ENCODE measurements around the gene ANKRD17. TPM values are rescaled to one million over a fixed set of nuclear protein-coding genes. Genes with fewer than 3 reads are reported as not detected.

Gene ANKRD17
- total and polyA plus RNA-seq, 9 of the 15 experiments (the other 6 are each of a cell fraction or from before 2014, with no cell fraction given) = 25.5 to 86.9 (median 52.2) TPM

DNA sequence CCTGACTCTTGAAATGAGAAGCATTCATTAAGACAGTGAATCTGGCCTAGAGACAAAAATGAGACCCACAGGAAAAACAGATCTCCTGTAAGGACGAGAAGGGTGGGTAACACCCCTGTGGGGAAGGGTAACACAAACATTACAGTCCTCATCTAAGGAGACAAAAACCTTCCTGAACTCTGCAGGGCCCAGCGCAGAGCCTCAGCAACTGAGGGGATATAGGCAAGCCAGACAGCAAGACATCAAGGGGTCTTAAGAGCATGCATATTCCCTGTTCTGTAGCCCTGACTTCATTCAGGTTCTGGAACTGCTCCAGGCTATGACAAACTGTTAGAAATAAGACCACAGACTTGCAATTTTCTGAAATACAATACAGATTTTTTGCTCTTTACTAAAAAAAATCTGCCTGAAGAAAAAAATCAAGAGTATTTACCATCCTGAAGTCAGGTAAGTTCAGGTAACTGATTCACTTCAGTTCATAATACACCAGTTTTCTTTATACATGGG, 204.6 kb downstream of the ANKRD17 start (continued):
- TF ChIP-seq, protein P1, sequence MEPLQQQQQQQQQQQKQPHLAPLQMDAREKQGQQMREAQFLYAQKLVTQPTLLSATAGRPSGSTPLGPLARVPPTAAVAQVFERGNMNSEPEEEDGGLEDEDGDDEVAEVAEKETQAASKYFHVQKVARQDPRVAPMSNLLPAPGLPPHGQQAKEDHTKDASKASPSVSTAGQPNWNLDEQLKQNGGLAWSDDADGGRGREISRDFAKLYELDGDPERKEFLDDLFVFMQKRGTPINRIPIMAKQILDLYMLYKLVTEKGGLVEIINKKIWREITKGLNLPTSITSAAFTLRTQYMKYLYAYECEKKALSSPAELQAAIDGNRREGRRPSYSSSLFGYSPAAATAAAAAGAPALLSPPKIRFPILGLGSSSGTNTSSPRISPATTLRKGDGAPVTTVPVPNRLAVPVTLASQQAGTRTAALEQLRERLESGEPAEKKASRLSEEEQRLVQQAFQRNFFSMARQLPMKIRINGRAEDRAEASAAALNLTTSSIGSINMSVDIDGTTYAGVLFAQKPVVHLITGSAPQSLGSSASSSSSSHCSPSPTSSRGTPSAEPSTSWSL (CRISPR knock-in tag; IDR thresholded peaks at IDR 0.05; ENCODE audit: borderline replicate concordance) = no peak

DNA sequence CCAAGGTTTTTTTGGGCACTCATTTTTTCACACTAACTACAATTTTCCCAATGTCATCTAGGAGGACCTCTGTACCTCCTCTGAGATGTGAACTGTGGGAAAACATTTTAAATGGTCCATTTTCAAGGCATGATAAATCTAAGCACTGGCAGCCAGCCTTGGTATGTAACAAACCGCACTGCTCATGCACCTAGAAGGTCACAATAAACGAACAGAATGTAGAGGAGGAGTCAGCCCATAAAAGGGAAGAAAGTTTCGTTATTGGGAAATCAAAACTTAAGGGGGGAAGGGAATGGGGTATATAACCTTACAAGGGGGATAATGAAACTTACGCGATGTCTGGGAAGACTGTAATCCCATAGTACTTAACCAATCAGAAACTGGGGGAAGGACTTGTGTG, 205.5 kb downstream of the ANKRD17 start:
- Histone ChIP-seq H3K4me1 (replicated peaks in 1 of 2; ENCODE audit: control insufficient read depth in 2 of 2, insufficient read depth in 2 of 2, low read length in 2 of 2) (no peaks in the 10 kb centered on the region), H3K27ac (ENCODE audit: extremely low read depth, low read depth, low read length) (no peak overlapping the region), H3K9ac (ENCODE audit: insufficient read depth in 1 of 2, low read depth in 2 of 2, low read length in 2 of 2) (no peak overlapping the region), H3K27me3 (ENCODE audit: control insufficient read depth in 2 of 2, insufficient read depth in 2 of 2, low read length in 2 of 2) (no peaks in the 10 kb centered on the region), H3K9me3 (replicated peaks; ENCODE audit: control insufficient read depth, insufficient read depth, low read depth, low read length) (no peaks in the 10 kb centered on the region), H3K4me3 (no peak overlapping the region), H3K36me3 (ENCODE audit: control insufficient read depth, insufficient read depth, low read length) (peaks cover 30% of the 10 kb centered on the region; the same call in 2 of the 3 replicates), H3K79me2 (ENCODE audit: control insufficient read depth, insufficient read depth, low read length) (no peaks in the 10 kb centered on the region), H3K9me1 (ENCODE audit: control insufficient read depth, insufficient read depth, low read length) (no peaks in the 10 kb centered on the region), H2AFZ (ENCODE audit: low read depth, low read length) (no peak overlapping the region), H4K20me1 (replicated peaks; ENCODE audit: control insufficient read depth, insufficient read depth, low read length) (no peaks in the 10 kb centered on the region), H3K4me2 (ENCODE audit: insufficient read depth, low read length) (no peak overlapping the region)
- ATAC-seq (no peak), FAIRE-seq (no peak), DNase-seq (ENCODE audit: extremely low read depth in 1 of 4, low spot score in 3 of 4) (no peak)
- intact Hi-C loops (cut with micrococcal nuclease) = no loop called here
- ChIA-PET POLR2A (no interaction called here), CTCF (ENCODE audit: low intra/inter-chr PET ratio) (no interaction called here)
- in situ Hi-C loops (cut with MboI) = no loop called here
- BruUV-seq (replicated peaks) = no TSS peak
- WGBS (ENCODE audit: insufficient coverage, low coverage, missing lambda C conversion rate) = 70% methylated on average over 5 of the region's 5 CpGs
- TF ChIP-seq TEAD4 (IDR thresholded peaks at IDR 0.05; ENCODE audit: low read length) (no peak), TEAD4 (CRISPR knock-in tag; IDR thresholded peaks at IDR 0.05; ENCODE audit: borderline replicate concordance) (no peak), ZNF217 (CRISPR knock-in tag; IDR thresholded peaks at IDR 0.05) (no peak), XRCC5 (IDR thresholded peaks at IDR 0.05; ENCODE audit: low read depth, low read length) (no peak), SUPT5H (IDR thresholded peaks at IDR 0.05) (no peak), TCF7L2 (IDR thresholded peaks at IDR 0.05; ENCODE audit: low read depth, low read length) (no peak), ZNF644 (tag; IDR thresholded peaks at IDR 0.05; ENCODE audit: low read depth) (no peak), POLR3G (IDR thresholded peaks at IDR 0.05; ENCODE audit: extremely low read depth, insufficient read length, insufficient replicate concordance) (no peak), ZNF316 (IDR thresholded peaks at IDR 0.05) (no peak), DIDO1 (tag; IDR thresholded peaks at IDR 0.05; ENCODE audit: low read depth) (no peak), RBM22 (IDR thresholded peaks at IDR 0.05; ENCODE audit: low read depth, low read length, poor library complexity, severe bottlenecking) (no peak), RB1 (IDR thresholded peaks at IDR 0.05; ENCODE audit: low read depth) (no peak), ZBTB17 (CRISPR knock-in tag; IDR thresholded peaks at IDR 0.05) (no peak), NFXL1 (CRISPR knock-in tag; IDR thresholded peaks at IDR 0.05) (no peak), ZNF174 (CRISPR knock-in tag; IDR thresholded peaks at IDR 0.05) (no peak), FIP1L1 (IDR thresholded peaks at IDR 0.05; ENCODE audit: low read depth, low read length, poor library complexity, severe bottlenecking) (no peak), ZNF76 (CRISPR knock-in tag; IDR thresholded peaks at IDR 0.05; ENCODE audit: borderline replicate concordance) (no peak)
- TF ChIP-seq, protein P2, sequence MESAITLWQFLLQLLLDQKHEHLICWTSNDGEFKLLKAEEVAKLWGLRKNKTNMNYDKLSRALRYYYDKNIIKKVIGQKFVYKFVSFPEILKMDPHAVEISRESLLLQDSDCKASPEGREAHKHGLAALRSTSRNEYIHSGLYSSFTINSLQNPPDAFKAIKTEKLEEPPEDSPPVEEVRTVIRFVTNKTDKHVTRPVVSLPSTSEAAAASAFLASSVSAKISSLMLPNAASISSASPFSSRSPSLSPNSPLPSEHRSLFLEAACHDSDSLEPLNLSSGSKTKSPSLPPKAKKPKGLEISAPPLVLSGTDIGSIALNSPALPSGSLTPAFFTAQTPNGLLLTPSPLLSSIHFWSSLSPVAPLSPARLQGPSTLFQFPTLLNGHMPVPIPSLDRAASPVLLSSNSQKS (CRISPR knock-in tag; IDR thresholded peaks at IDR 0.05) = no peak
- TF ChIP-seq, protein P3, sequence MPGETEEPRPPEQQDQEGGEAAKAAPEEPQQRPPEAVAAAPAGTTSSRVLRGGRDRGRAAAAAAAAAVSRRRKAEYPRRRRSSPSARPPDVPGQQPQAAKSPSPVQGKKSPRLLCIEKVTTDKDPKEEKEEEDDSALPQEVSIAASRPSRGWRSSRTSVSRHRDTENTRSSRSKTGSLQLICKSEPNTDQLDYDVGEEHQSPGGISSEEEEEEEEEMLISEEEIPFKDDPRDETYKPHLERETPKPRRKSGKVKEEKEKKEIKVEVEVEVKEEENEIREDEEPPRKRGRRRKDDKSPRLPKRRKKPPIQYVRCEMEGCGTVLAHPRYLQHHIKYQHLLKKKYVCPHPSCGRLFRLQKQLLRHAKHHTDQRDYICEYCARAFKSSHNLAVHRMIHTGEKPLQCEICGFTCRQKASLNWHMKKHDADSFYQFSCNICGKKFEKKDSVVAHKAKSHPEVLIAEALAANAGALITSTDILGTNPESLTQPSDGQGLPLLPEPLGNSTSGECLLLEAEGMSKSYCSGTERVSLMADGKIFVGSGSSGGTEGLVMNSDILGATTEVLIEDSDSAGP (CRISPR knock-in tag; IDR thresholded peaks at IDR 0.05) = no peak
